Measurements from ENCODE around the gene TXNDC12.

- no peak for TF ChIP-seq GATA2 (IDR thresholded peaks at IDR 0.05; ENCODE audit: low read depth, low read length)
- TF ChIP-seq GATA3 (IDR thresholded peaks at IDR 0.05; ENCODE audit: low read depth, low read length), result no peak
Observed at GRCh38 chr1:51998701-51999100, 56.3 kb downstream of the TXNDC12 start.

Data from SH-SY5Y (cell line).